OCI-LY1 (cell line): ENCODE results near the gene ABTB2.

Experiments used
- H2AFZ ChIP-seq: fragments of 200-600 bp; sonication (generic), shearing (Covaris generic); 2 replicates; pipeline ENCODE4 v1.6.0; 2014; ENCODE audit warnings: antibody characterized with exemption, mild to moderate bottlenecking, low read length
- H3F3A ChIP-seq: fragments of 200-600 bp; sonication (generic), shearing (Covaris generic); 2 replicates; pipeline ENCODE4 v1.6.0; 2014; ENCODE audit warnings: mild to moderate bottlenecking, antibody characterized with exemption, low read length, moderate library complexity; ENCODE audit not compliant: insufficient read depth
- H3K27ac ChIP-seq: fragments of 200-600 bp; sonication (generic); 2 replicates; pipeline ENCODE4 v1.5.1; 2014; ENCODE audit warnings: low read length, mixed run types, mild to moderate bottlenecking, low read depth; ENCODE audit not compliant: poor library complexity, severe bottlenecking
- H3K27me3 ChIP-seq: fragments of 200-600 bp; sonication (generic); 2 replicates; pipeline ENCODE4 v1.6.0; 2014; ENCODE audit warnings: antibody characterized with exemption, mild to moderate bottlenecking, low read length, moderate library complexity; ENCODE audit not compliant: insufficient read depth
- H3K36me3 ChIP-seq: fragments of 200-600 bp; sonication (generic); 2 replicates; pipeline ENCODE4 v1.6.1; 2014; ENCODE audit warnings: mild to moderate bottlenecking, antibody characterized with exemption, low read length, moderate library complexity, mixed read lengths; ENCODE audit not compliant: insufficient read depth
- H3K4me1 ChIP-seq: fragments of 200-600 bp; sonication (generic); 2 replicates; pipeline ENCODE4 v1.5.1; 2014; ENCODE audit warnings: mild to moderate bottlenecking, low read length, moderate library complexity; ENCODE audit not compliant: insufficient read depth, severe bottlenecking
- H3K4me2 ChIP-seq: fragments of 200-600 bp; sonication (generic), shearing (Covaris generic); 2 replicates; pipeline ENCODE4 v1.6.1; 2014; ENCODE audit warnings: low read length
- H3K4me3 ChIP-seq: fragments of 200-600 bp; sonication (generic); 2 replicates; pipeline ENCODE4 v1.5.1; 2014; ENCODE audit warnings: low read length, low read depth, mild to moderate bottlenecking, mixed read lengths; ENCODE audit not compliant: poor library complexity, severe bottlenecking
- H3K79me2 ChIP-seq: fragments of 200-600 bp; shearing (Covaris generic); 2 replicates; pipeline ENCODE4 v1.6.1; 2016; ENCODE audit warnings: mixed run types, low read length, mixed read lengths; ENCODE audit not compliant: insufficient read depth
- H3K9ac ChIP-seq: fragments of 200-600 bp; sonication (generic), shearing (Covaris generic); 2 replicates; pipeline ENCODE4 v1.6.1; 2014; ENCODE audit warnings: mild to moderate bottlenecking, low read length, mixed read lengths
- H3K9me2 ChIP-seq: fragments of 200-600 bp; sonication (generic), shearing (Covaris generic); 2 replicates; pipeline ENCODE4 v1.6.1; 2014; ENCODE audit warnings: low read depth, mild to moderate bottlenecking, low read length, mixed read lengths
- H3K9me3 ChIP-seq: fragments of 200-600 bp; shearing (Covaris generic); 2 replicates; pipeline ENCODE4 v1.6.1; 2014; ENCODE audit warnings: low read length, mixed read lengths
- H4K20me1 ChIP-seq: fragments of 200-600 bp; sonication (generic), shearing (Covaris generic); 2 replicates; pipeline ENCODE4 v1.6.0; 2016; ENCODE audit warnings: mild to moderate bottlenecking, low read length; ENCODE audit not compliant: insufficient read depth
- EZH2 ChIP-seq: fragments of 200-600 bp; sonication (generic), shearing (Covaris generic); IDR thresholded peaks from 2 replicates; pipeline ENCODE4 v1.8.0; 2017; ENCODE audit warnings: borderline replicate concordance, mixed run types, mild to moderate bottlenecking, antibody characterized with exemption, low read length, moderate library complexity, mixed read lengths
- TF ChIP-seq, protein P1 (sequence below): fragments of 200-600 bp; sonication (generic), shearing (Covaris generic); IDR thresholded peaks from 2 replicates; pipeline ENCODE4 v1.5.1; 2017; ENCODE audit warnings: mild to moderate bottlenecking, antibody characterized with exemption, low read length, moderate library complexity, mixed read lengths

Gene ABTB2

DNA sequence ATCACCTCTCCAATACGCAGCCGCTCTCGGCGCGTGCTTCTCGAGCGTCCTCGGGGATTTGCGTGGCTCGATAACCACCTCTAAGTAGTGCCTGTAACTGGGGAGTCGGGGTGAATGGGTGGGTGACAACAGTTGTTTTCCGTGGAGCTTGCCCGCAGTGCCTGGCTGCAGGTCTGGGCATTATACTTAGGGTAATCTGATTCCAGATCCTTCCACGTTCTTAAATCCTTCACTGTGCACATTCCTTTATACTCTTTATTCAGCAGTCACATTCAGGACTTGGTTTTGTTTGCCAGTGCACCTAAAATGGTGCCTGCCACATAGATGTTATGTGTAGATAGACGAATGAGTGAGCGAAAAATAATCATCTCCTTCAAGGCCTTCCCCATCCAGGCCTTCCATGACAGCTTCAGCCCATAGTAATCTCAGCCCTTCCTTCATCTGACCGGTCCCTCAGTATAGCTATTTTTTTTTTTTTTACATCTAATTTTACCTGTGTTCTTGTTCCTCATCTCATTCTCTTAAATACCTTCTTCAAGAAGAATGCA, 251.8 kb downstream of the ABTB2 start:
- no peaks in the 10 kb centered on the region for H3K9me2 ChIP-seq
- no peaks in the 10 kb centered on the region for H3K27me3 ChIP-seq
- peaks cover 51% of the 10 kb centered on the region for H3K36me3 ChIP-seq
- peaks cover 33% of the 10 kb centered on the region for H3K4me1 ChIP-seq
- H3K4me3 ChIP-seq: peak overlapping the region; percentile 74
- peaks cover 27% of the 10 kb centered on the region for H3K79me2 ChIP-seq
- H3K9me3 ChIP-seq: no peaks in the 10 kb centered on the region
- TF ChIP-seq, protein P1, sequence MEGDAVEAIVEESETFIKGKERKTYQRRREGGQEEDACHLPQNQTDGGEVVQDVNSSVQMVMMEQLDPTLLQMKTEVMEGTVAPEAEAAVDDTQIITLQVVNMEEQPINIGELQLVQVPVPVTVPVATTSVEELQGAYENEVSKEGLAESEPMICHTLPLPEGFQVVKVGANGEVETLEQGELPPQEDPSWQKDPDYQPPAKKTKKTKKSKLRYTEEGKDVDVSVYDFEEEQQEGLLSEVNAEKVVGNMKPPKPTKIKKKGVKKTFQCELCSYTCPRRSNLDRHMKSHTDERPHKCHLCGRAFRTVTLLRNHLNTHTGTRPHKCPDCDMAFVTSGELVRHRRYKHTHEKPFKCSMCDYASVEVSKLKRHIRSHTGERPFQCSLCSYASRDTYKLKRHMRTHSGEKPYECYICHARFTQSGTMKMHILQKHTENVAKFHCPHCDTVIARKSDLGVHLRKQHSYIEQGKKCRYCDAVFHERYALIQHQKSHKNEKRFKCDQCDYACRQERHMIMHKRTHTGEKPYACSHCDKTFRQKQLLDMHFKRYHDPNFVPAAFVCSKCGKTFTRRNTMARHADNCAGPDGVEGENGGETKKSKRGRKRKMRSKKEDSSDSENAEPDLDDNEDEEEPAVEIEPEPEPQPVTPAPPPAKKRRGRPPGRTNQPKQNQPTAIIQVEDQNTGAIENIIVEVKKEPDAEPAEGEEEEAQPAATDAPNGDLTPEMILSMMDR: no peak
- TF ChIP-seq EZH2: no peak
- peak overlapping the region; percentile 89 for H3K9ac ChIP-seq
- H2AFZ ChIP-seq: no peak overlapping the region
- peak overlapping the region; percentile 45 for H3K27ac ChIP-seq
- H4K20me1 ChIP-seq: no peaks in the 10 kb centered on the region
- H3F3A ChIP-seq: peaks cover 11% of the 10 kb centered on the region; the same call in 1 of the 2 replicates
- H3K4me2 ChIP-seq: peak overlapping the region; percentile 91

- H3K9me2 ChIP-seq: no peaks in the 10 kb centered on the region
- TF ChIP-seq, protein P1: no peak; the same call in 1 of the 2 replicates
- TF ChIP-seq EZH2: no peak
- no peaks in the 10 kb centered on the region for H3K9me3 ChIP-seq
- peak within 1 kb of the TSS; percentile 89 for H3K9ac ChIP-seq
- no peaks in the 10 kb centered on the region for H3K27me3 ChIP-seq
- no peaks in the 10 kb centered on the region for H4K20me1 ChIP-seq
- H3K4me3 ChIP-seq: peak within 1 kb of the TSS; percentile 74
- H3K36me3 ChIP-seq: peaks cover 50% of the 10 kb centered on the region
- H3K79me2 ChIP-seq: peaks cover 27% of the 10 kb centered on the region
- peak within 1 kb of the TSS; percentile 91 for H3K4me2 ChIP-seq
- peaks cover 12% of the 10 kb centered on the region; the same call in 1 of the 2 replicates for H3F3A ChIP-seq
- peaks cover 33% of the 10 kb centered on the region for H3K4me1 ChIP-seq
- no peak within 1 kb of the TSS for H2AFZ ChIP-seq
- peak within 1 kb of the TSS; percentile 83 for H3K27ac ChIP-seq
Measured at GRCh38 chr11:34105079-34105956, 252.5 kb downstream of the ABTB2 start, which contains the start of gene NAT10. Gene NAT10 (plus strand): TSS chr11:34105629. CDS start chr11:34108226, 2,597 bp downstream.

DNA sequence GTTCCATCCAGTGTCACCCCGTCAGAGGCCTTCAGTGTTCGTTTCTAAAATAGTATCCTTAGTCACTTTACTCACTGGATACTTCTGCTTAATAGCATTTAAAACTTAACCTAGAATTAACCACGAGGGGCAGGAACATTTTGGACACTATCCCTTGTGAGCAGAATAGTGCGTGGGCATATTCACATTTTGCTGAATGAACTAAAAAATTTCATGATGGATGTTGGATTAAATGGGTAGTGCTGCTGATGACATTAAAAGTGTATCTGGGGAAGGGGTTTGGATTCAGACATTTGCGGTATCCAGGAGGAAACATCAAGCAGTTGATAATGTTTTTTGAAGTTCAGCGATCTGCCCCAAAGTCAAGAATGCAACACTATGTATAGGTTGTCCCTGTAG, 253.1 kb downstream of the ABTB2 start:
- Histone ChIP-seq H3K9ac (peak overlapping the region; percentile 89), H3K4me3 (peak overlapping the region; percentile 74), H3K79me2 (peaks cover 27% of the 10 kb centered on the region), H3F3A (peaks cover 12% of the 10 kb centered on the region; the same call in 1 of the 2 replicates), H4K20me1 (no peaks in the 10 kb centered on the region), H3K4me1 (peaks cover 33% of the 10 kb centered on the region), H3K4me2 (peak overlapping the region; percentile 91), H2AFZ (no peak overlapping the region), H3K27ac (peak overlapping the region; percentile 83), H3K9me3 (no peaks in the 10 kb centered on the region), H3K9me2 (no peaks in the 10 kb centered on the region), H3K27me3 (no peaks in the 10 kb centered on the region), H3K36me3 (peaks cover 50% of the 10 kb centered on the region)
- no peak for TF ChIP-seq EZH2
- TF ChIP-seq, protein P1: no peak
